ENCODE results near the gene ARX. TPM values are rescaled to one million over a fixed set of nuclear protein-coding genes. Genes with fewer than 3 reads are reported as not detected.

Gene ARX
- total RNA-seq, 4 donors from 2014 or later, result 2.3 to 5.1 (median 3.5) TPM

DNA sequence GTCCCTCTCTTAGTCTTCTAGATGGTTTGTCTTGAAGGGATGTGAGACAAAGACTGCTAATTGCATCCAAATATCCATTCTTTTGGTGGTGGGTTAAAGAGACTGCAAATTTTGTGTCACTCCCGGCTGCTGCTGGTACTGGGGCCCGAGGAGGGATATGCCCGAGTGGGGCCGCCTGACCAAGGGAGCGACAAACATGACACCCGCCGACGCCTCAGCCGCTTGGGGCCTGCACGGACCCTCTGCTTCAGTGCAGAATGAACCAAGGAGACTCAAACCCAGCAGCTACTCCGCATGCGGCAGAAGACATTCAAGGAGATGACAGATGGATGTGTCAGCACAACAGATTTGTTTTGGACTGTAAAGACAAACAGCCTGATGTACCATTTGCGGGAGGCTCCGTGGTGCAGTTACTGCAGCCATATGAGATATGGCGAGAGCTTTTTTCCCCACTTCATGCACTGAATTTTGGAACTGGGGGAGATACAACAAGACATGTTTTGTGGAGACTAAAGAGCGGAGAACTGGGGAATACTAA lies 13.6 kb upstream of the ARX start:
- no peak overlapping the region for H3K4me3 ChIP-seq
- TF ChIP-seq, protein P1, sequence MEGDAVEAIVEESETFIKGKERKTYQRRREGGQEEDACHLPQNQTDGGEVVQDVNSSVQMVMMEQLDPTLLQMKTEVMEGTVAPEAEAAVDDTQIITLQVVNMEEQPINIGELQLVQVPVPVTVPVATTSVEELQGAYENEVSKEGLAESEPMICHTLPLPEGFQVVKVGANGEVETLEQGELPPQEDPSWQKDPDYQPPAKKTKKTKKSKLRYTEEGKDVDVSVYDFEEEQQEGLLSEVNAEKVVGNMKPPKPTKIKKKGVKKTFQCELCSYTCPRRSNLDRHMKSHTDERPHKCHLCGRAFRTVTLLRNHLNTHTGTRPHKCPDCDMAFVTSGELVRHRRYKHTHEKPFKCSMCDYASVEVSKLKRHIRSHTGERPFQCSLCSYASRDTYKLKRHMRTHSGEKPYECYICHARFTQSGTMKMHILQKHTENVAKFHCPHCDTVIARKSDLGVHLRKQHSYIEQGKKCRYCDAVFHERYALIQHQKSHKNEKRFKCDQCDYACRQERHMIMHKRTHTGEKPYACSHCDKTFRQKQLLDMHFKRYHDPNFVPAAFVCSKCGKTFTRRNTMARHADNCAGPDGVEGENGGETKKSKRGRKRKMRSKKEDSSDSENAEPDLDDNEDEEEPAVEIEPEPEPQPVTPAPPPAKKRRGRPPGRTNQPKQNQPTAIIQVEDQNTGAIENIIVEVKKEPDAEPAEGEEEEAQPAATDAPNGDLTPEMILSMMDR (IDR thresholded peaks at IDR 0.05 in 4 of 5, conservative IDR thresholded peaks at IDR 0.05 in 1 of 5), result no peak
- TF ChIP-seq POLR2A (IDR thresholded peaks at IDR 0.05), result no peak
- H3K27ac ChIP-seq, result no peak overlapping the region
- H3K9me3 ChIP-seq, result no peaks in the 10 kb centered on the region
- no peaks in the 10 kb centered on the region for H3K36me3 ChIP-seq
- no peaks in the 10 kb centered on the region for H3K4me1 ChIP-seq
- in situ Hi-C loops (cut with MboI; ENCODE audit: low sequenced_read_pairs in 4 of 4), result no loop called here
- H3K27me3 ChIP-seq, result no peaks in the 10 kb centered on the region
- no peak for ATAC-seq
- no peak for DNase-seq
- intact Hi-C loops (cut with DNase I; ENCODE audit: low total_unique reads), result no loop called here

- Histone ChIP-seq H3K9me3 (no peaks in the 10 kb centered on the region), H3K27ac (no peak overlapping the region), H3K4me3 (no peak overlapping the region), H3K36me3 (no peaks in the 10 kb centered on the region), H3K27me3 (no peaks in the 10 kb centered on the region), H3K4me1 (no peaks in the 10 kb centered on the region)
- ATAC-seq (no peak), DNase-seq (no peak)
- TF ChIP-seq POLR2A (IDR thresholded peaks at IDR 0.05), result no peak
- intact Hi-C loops (cut with DNase I; ENCODE audit: low total_unique reads), result no loop called here
- in situ Hi-C loops (cut with MboI; ENCODE audit: low sequenced_read_pairs in 4 of 4), result no loop called here
These were observed 13.0 kb upstream of the ARX start for GRCh38 chrX:25028726-25029125.

DNA sequence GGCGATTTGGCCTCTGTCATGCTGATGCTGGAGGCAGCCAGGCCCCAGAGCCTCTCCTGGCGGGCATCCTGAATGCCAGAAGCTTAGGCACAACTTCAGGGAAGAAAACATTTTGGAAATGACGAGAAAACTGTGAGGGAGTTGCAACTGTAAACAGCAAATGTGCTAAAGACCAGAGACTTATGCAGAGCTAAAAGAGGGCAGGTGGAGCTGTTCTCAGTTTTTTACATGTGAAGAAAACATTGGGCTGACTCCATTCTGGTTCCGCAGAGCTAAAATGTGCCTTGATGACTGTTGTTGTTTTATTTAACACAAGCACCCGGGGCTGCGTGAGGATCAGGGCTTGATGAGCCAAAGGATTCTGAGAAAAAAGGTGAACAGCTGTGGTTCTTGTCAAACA lies 10.8 kb upstream of the ARX start:
- in situ Hi-C loops (cut with MboI; ENCODE audit: low sequenced_read_pairs in 4 of 4), result no loop called here
- TF ChIP-seq POLR2A (IDR thresholded peaks at IDR 0.05), result no peak
- TF ChIP-seq, protein P1 (IDR thresholded peaks at IDR 0.05 in 4 of 5, conservative IDR thresholded peaks at IDR 0.05 in 1 of 5), result no peak
- Histone ChIP-seq H3K4me3 (no peak overlapping the region), H3K27me3 (peaks cover 12 to 21% (median 15%) of the 10 kb centered on the region in 3 donors), H3K4me1 (no peaks in the 10 kb centered on the region), H3K9me3 (no peaks in the 10 kb centered on the region), H3K27ac (no peak overlapping the region), H3K36me3 (no peaks in the 10 kb centered on the region)
- no peak for ATAC-seq
- DNase-seq, result no peak
- intact Hi-C loops (cut with DNase I; ENCODE audit: low total_unique reads), result no loop called here

- TF ChIP-seq POLR2A (IDR thresholded peaks at IDR 0.05), result no peak
- TF ChIP-seq, protein P1 (IDR thresholded peaks at IDR 0.05 in 4 of 5, conservative IDR thresholded peaks at IDR 0.05 in 1 of 5), result no peak
- H3K4me3 ChIP-seq, result no peak overlapping the region
- DNase-seq (no peak), ATAC-seq (no peak)
- no peak overlapping the region for H3K27ac ChIP-seq
- intact Hi-C loops (cut with DNase I; ENCODE audit: low total_unique reads) (no loop called here), in situ Hi-C loops (cut with MboI; ENCODE audit: low sequenced_read_pairs in 4 of 4) (no loop called here)
- no peaks in the 10 kb centered on the region for H3K9me3 ChIP-seq
- H3K36me3 ChIP-seq, result no peaks in the 10 kb centered on the region
- H3K27me3 ChIP-seq, result peaks cover 21 to 31% (median 24%) of the 10 kb centered on the region in 3 donors
- no peaks in the 10 kb centered on the region for H3K4me1 ChIP-seq
These were observed 9.8 kb upstream of the ARX start for GRCh38 chrX:25025615-25026014.

GRCh38 chrX:25023908-25024307 lies 8.1 kb upstream of the ARX start:
- Histone ChIP-seq H3K4me3 (no peak overlapping the region), H3K27me3 (peaks cover 38 to 48% (median 41%) of the 10 kb centered on the region in 3 donors), H3K9me3 (no peaks in the 10 kb centered on the region), H3K27ac (no peak overlapping the region), H3K4me1 (peaks cover 6 to 9% of the 10 kb centered on the region in 2 donors), H3K36me3 (no peaks in the 10 kb centered on the region)
- intact Hi-C loops (cut with DNase I; ENCODE audit: low total_unique reads) (no loop called here), in situ Hi-C loops (cut with MboI; ENCODE audit: low sequenced_read_pairs in 4 of 4) (loop anchor here in 2 of 4 donors (25.0 kb wide), 1 partner anchor 187 kb away; no protein-coding TSS in a partner anchor)
- TF ChIP-seq, protein P1 (IDR thresholded peaks at IDR 0.05 in 4 of 5, conservative IDR thresholded peaks at IDR 0.05 in 1 of 5), result no peak
- no peak for TF ChIP-seq POLR2A (IDR thresholded peaks at IDR 0.05)
- DNase-seq (no peak), ATAC-seq (no peak)

All from gastrocnemius medialis (tissue), 4 donors.